ENCODE measurements around the gene SECTM1.
A peak's percentile ranks its signal among the peaks of the same experiment; 100 is the strongest.

SECTM1 gene

DNA sequence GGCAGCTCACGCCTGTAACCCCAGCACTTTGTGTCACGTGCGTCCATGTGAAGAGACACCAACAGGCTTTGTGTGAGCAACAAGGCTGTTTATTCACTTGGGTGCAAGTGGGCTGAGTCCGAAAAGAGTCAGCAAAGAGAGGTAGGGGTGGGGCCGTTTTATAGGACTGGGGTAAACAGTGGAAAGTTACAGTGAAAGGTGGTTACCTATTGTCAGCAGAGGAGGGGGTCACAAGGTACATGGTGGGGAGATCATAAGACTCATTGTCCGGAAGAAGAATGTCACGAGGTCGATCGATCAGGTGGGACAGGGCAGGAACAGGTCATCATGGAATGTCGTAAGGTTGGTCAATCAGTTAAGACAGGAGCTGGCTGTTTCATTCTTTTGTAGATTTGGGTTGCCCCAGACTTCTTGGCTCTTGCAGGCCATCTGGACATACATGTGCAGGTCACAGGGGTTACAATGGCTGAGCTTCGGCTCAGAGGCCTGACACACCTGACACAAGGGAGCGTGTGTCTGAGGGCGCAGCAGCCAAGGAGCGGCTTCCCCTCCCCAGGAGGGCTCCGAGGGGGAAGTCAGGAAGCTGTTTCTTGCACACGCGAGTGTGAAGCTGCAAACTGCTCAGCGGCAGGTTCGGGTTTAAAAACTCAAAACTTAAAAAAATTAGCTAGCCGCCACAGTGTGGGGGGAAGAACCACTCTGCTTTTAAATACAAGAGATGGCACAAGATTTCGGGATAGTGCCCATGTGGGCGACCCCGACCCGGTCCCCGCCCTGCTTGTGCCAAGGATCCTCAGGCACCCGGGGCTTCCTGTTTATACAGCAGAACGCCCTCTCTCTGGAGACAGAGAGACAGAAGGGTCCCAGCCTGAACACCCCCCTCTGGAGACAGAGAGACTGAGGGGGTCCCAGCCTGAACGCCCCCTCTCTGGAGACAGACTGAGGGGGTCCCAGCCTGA is 13.1 kb upstream of the SECTM1 start:
- DNase-seq = peak; percentile 29

DNA sequence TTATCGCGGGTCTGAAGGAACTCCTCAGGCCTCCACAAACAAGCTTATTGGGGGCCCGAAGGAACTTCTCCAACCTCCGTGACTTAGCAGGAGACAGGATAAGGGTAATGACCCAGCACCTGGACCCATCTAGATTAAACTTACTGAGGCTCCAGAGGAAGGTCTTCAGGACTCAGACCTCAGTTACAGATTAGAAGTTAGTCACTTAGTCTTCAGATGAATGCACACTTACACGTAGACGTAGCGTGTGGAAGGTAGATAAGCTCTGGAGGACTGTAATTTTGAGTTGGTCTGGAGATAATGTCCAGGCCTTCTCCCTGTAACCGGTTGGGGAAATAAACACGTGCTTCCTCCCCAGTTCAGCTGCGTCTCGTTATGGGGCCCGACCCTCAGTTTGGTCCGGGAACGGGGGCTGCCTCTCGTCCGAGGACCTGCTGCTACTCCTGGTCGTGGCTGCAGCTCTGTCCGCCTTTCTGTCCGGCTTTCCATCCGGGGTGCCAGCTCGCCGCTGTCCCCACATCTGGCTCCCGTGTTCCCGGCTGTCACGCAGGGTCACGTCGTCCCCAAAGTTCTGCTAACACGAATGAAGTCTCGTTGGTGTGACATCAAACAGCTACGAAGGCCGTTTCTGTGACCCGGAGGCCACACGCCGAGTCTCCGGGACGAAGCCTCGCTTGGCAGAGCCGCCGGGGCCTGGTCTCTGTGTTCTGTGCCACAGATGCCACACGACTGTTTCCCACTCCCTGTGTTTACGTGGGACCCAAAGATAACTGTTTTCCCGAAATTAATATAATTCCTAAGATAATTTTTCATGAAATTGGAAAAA is 11.8 kb upstream of the SECTM1 start:
- no peak for DNase-seq

DNA sequence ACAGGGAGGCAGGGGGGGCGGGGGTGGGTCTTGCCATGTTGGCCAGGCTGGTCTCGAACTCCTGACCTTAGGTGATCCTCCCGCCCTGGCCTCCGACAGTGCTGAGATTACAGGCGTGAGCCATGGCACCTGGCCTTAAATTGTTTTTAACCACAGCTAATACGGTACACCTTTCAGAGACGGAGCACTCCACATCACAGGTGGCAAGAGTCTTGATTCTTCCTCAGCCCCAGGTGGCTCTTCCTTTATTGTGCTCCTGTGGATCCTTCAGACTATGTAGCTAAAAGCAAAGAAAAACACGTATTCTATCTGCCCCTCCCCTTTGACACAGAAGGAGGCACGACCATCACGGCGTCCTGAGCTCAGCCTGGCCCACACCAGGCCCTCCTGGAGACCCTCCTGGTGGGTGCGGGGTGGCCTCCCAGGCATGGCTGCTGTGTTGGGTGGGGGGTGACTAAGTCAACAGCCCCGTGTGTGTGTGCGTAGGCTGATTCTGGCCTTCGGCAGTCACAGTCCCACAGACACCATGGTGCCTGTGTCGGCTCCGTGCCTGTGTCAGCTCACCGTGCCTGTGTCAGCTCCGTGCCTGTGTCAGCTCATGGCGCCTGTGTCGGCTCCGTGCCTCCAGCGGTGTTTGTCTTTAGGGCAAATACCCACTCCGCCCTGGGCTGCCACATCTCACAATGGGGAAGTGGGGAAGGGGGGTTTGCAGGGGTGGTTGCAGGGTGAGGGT is 10.8 kb upstream of the SECTM1 start:
- no peak for DNase-seq

DNA sequence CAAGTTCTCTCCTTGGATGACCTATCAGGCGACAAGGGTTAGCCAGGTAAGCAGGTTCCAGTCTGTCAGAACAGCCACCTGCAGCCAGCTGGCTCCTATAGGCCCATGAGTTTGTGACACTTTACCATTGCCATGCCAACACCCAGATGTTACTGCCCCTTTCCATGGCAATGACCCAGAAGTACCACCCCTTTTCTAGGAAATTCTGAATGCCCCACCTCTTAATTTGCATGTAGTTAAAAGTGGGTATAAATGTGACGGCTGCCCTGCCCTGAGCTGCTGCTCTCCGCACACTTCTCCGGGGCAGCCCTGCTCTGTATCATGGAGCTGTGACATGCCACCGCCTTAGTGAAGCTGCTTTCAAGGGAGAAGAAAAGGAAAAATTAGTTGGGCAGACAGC is 10.0 kb upstream of the SECTM1 start:
- no peak for DNase-seq

DNA sequence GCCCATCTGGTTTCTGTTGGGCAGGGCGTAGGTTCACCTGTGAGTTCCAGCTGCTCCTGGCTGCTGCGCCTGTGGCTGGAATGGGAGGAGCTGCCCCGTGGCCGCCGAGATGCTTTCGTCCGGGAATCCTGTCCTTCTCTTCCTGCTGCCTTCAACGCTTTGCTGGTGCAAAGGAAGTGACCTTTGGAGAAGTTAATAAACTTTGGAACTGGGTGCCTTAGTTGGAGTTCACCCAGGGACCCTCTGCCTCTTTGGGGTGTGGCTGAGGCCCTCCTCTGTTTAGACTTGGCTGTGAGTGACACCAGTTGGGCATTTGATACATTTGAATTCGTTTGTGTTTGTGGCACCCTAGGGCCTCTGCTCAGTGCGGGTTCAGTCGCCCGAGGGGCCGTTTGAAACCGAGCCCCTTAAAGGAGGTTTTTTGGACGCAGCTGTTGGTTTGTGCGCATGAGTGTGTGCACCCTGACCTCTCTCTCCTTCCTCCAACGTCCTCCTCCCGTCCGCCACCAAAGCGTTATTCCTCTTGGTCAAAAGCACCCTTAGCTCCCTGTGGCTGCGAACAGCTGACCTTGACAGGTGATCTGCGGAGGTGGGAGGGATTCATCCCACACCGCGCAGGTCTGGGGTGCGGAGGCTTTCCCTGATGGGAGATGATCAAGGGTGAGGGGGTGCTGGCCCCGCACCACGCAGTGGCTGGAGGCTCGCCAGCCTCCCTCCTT is 9.0 kb upstream of the SECTM1 start:
- DNase-seq = no peak

DNA sequence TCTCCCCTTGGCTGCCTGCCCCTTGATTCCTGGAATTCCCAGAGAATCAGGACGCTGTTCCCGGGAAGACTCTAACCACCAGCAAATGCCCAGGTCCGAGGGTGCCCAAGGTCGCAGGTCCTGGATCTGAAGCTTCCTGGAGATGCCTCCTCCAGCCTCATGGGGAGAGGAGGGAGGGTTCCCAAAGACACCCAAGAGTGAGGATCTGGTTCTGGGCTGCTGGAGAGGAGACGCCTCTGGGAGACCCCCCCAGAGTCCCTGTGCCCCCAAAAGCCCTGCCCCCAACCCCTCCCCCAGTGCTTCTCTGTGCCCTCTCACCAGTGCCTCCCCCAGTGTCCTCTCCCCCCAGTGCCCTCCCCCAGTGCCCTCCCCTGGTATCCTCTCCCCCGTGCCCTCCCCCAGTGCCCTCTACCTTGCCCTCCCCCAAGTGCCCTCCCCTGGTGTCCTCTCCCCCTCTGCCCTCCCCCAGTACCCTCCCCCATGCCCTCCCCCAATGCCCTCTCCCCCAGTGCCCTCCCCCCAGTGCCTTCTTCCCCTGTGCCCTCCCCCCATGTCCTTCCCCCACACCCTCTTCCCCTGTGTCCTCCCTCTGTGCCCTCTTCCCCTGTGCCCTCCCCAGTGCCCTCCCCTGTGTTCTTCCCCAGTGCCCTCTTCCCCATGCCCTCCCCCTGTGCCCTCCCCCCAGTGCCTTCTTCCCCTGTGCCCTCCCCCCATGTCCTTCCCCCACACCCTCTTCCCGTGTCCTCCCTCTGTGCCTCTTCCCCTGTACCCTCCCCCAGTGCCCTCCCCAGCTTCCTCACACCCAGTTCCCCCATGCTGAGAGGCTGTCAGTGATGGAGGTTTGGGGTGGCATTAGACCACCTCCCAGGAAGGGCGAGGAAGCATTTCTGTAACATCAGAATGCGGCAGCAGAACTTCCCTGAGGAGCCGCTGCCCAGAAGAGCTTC is 6.3 kb upstream of the SECTM1 start:
- no peak for DNase-seq

DNA sequence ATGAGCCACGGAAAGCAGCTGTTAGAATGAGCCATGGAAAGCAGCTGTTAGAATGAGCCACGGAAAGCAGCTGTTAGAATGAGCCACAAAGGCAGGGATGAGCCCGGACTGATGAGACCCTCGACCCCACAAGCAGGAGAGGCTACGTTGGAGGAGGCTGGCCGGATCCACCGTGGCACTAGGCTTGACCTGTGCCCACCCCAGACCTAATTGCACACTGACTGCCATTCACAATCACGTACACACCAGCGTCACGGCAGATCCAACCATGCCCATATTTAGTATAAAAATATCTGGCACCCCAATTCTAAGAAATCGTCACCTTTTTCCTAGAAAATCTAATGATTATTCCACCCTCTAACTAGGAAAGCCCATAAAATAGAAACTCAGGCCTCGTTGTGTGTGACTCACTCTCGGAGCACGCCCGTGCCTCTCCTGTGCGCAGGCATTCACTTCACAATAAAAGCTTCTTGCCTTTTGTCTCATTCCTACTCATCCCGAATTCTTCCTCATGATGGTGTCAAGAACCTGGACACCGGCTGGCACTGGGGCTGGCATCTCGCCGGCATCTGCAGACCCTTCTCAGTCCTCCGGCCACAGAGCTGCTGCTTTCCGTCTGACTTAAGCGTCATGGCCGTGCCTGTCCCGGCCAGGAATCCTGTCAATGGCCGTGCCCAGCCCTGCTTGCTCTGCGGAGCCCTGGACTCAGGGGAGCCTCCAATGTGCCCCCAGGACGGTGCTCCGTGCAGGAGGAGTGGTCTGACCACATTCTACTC is 5.5 kb upstream of the SECTM1 start:
- DNase-seq = no peak

DNA sequence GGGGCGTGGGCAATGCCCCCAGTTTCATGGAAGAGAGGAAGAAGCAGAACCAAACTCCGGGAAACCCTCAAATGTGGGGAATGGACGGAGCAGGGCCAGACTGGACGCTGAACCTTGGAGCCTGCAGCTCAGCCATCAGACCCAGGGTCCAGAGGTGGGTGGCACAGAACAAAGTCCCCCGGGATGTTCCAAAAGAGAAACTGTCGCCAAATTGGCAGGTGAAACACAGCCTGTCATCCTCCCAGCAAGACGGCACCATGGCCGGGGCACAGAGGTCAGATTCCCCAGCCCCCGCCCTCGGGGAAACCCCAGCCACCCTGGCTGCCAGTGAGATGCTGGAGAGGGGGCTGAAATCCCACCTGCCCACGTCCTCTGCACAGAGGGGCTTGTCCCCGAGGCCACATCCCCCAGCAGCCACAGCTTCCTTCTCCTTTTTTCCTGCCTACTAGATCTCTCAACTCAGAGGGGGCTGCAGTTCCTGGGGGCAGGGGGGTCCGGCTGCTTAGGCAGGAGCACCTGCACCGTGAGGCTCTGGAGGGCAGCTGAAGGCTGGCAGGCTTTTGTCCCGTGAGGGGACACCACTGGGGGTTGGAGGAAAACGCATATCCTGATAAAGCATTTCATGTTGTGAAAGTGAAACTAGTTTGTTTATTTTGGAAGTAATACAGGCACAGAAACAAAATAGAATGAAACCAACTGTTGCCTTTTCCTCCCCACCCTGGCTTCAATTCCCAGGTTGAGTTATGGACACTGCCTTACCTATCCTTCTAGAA is 1.2 kb upstream of the SECTM1 start:
- peak; percentile 26 for DNase-seq

DNA sequence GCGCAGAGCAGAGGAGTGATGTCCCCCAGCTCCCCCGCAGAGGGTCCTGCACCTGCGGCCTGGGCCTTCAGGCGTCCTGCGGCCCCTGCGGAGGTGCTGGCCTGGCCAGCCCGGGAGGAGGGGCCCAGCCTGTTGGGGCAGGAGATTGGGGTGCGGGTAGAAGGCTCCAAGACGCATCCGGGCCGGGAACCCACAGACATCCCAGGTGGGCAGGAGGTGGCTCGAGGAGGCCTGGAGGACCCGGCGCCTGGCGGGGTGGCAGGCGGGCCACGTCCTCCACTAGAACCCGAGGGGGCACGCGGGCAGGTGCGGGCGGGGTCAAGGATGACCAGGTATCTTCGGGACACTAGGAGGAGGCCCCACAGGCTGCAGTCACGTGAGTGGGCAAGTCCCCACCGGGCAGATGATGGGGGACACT is 647 bp upstream of the SECTM1 start:
- DNase-seq = no peak

DNA sequence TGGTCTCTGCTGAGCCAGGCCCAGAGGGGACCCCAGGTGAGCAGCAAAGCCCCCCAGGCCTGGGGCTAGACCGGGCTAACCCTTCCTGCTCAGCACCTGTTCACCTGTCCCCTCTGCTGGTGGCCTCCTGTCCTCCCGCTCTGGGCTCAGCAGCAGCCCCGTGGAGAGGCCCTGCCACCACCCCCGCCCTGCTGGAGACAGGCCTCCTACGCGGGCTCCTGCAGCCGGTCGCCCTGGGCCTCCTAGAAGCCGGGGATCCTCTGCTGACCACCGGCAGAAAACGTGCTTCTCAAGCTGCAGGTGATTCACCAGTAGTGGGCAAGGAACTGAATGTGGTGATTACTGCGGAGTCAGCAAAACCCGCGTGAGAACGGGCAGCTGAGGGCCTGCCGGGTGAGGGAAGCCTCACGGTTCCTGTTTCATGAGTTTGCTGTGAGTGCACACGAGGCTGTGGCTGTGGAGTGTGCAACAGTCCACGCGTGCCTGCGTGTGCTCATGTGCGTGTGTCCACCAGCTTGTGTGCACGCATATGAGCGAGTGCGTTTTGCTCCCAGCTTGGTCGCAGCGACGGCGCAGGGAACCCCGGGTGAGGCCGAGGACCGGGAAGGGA is 792 bp downstream of the SECTM1 start:
- peak; percentile 55 for DNase-seq

DNA sequence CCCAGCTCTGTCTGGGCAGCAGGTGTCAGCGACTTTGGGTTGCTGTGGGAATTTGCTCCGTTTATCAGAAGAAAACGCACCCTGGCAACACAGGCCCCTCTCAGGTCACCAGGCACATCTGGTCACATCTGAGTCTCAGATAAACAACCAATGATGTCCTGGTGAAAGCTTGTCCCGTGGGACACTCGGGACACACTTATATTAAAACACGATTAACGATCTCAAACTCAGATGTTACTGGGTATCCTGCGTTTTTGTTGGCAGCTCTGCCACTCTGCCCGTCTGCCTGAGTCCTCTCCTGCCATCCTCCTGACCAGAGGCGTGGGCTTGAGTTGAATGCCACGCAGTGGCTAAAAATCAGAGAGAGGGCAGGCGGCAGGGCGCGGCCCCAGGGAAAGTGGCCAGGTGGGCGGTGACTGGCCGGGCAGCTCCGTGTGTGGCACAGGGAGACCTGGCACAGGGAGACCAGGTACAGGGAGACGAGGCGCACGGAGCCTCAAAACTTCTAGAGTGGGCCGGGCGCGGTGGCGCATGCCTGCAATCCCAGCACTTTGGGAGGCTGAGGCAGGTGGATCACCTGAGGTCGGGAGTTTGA is 2.1 kb downstream of the SECTM1 start:
- no peak for DNase-seq

DNA sequence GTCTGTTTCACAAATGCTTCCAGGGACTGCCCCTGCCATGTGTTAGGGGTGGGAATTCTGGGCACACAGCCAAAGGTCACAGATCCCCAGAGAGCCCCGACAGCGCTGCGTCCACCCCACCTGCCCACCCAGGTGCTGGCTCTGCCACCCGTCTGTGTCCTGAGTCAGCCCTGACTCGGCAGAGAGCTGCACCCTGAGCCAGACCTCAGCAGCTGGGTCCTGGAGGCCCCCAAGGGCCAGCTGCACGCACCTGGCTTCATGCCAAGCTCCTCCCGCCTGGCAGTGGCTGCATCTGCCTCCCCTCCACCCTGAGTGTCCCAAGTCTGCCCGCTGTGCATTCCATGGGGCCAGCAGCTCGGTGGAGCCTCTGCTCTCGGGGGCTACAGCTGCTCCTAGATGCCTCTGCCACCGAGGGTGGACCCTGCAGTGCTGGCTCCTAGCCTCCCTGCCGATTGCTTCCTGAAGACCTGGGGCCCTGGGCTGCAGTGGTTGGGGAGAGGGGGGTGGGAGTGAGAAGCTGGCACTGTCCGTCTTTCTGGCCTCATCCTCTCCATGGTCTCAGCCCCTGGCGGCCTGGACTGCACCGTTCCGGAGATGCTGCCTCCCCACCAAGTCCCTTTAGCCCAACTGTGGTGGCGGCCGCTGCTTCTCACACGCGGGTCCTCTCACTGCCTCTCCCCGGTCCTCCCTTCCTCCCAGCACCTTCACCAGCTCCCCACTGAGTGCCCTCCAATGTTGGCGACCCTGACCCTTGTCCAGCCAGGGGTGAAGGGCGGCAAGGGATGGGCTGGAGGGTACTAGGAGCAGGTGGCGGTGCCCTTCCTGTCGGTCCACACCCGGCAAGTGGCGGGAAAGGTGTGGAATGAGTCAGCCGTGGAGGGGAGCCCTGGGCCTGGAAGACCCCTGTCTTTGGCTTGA is 3.0 kb downstream of the SECTM1 start:
- DNase-seq = no peak

DNA sequence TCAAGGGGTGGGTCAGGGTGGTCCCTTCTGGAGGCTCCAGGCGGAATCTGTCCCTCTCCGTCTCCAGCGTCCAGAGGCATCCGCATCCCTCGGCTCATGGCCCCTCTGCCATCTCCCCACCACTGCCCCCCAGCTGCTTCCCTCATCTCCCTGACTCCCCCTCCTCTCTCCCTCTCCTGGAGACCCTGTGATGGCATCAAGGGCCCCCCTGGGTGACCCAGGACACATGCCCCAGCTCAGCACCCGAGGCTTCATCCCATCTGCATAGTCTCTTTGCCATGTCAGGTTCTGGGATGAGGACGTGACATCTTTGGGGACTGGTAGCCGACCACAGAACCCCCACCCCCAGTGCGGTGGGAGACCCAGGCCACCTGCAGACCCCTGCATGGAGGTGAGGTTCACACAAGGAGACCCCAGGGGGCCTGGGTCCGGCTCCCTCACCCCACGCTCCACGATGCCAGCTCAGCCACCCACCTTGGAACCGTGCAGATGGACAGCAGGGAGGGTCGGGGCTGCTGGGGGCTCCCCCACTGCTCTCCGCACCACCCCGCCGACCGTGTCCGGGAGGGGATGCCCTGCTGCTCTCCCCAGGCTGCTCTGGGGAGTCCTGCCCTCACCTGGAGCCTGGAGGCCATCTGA is 3.8 kb downstream of the SECTM1 start:
- no peak for DNase-seq

DNA sequence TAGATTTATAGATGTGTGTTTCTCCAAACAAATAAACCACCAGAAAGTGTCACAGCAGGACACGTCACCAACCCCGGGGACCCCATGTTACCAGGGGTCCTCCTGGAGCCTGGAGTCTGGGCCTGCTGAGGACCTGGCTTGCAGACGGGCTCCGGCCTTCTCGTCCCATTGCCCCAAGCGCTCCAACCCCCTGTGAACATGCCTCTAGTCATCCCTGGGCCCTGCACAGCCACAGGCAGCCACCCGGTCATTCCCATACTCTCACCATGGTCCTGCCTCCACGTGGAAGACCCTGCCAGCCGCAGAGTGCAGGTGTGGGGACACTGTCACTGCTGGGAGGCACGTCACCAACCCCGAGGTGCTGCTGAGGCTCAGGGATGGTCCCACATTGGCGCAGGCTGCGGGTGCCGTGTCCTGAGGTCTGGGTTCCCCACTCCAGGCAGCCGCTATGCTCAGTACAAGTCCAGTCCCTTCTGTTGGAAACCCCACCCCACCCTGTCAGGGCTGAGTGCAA is 4.5 kb downstream of the SECTM1 start:
- DNase-seq = no peak

DNA sequence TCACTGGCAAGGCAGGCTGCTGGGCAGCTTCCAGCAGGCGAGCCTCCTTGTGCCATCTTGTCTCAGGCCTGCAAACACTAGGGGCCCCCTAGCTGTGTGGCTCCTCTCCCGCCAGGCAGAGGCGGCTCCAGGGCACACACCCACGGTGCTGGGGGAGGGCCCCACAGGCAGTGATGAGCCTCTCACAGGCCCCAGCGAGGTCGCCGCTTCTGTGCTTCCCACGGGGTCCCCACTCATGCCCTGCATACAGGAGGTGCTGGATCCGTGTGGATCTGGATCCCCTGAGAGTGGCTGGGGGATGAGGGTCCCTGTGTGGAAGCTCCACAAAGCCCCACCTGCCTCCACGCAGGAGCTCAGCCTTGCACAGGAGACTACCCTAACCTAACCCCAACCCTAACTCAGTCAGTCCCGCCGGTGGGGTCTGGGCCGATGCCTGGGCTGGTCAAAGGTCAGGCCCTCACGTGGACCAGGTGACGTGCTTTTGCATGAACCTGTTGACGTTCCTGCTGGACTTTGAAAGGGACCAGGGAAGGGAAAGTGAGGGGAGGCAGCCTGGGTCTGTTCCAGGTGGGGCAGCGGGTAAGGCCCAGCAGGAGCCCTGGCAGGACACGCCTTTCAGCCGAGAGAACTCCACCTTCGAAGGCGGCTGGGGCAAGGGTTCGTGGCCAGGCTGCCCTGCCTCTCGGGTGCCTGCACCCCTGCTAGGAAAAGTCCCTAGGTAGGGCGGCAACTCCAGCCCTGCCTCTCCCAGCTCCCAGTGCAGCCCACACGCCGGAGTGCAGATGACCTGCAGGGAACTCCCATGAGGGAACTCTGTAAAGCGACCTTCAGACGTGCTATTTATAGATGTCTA is 5.2 kb downstream of the SECTM1 start:
- DNase-seq = no peak

DNA sequence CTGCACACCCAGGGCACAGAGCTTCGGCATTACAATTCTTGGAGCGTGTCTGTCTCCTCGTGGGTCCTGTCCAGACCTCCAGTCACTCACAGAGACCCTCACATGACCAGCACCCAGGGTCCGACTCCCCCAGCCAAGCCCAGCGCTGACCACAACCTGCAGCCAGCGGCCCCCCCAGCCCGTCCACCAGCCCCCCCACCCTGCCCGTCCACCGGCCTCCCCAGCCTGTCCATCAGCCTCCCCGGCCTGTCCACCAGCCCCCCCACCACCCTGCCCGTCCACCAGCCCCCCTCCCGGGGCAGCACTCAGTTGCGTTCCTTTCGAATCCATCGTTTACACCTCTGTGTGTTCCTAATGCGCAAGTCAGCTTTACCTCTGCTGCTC is 5.8 kb downstream of the SECTM1 start:
- no peak for DNase-seq
